DOHH2 (cell line): ENCODE measurements around the gene AFP.

Experiments
- CTCF ChIP-seq: fragments of 200-600 bp; sonication (generic); IDR thresholded peaks from one replicate; pipeline ENCODE4 v1.5.1; 2014; ENCODE audit warnings: antibody characterized with exemption, mild to moderate bottlenecking, low read depth, low read length; ENCODE audit not compliant: poor library complexity, severe bottlenecking
- EZH2phosphoT487 ChIP-seq: fragments of 200-600 bp; sonication (generic); IDR thresholded peaks from 2 replicates; pipeline ENCODE4 v1.6.1; 2017; ENCODE audit warnings: borderline replicate concordance, mild to moderate bottlenecking, antibody characterized with exemption, low read length, moderate library complexity, mixed read lengths

- TF ChIP-seq CTCF = no peak
- TF ChIP-seq EZH2phosphoT487 = no peak
Observed at GRCh38 chr4:73447671-73448070, 11.7 kb downstream of the AFP start.
